Testis (tissue), 3 donors: Measurements from ENCODE around the gene ZNF774. TPM values are rescaled to one million over a fixed set of nuclear protein-coding genes. Genes with fewer than 3 reads are reported as not detected.

Source experiments
- DNase-seq: peaks from one replicate; pipeline ENCODE4 v3.0.0-alpha.2; 2019
- H3K27ac ChIP-seq, 2 donors: fragments of 200-600 bp; sonication (generic); one replicate each; pipeline ENCODE4 v1.5.1; 2019
- H3K27me3 ChIP-seq: fragments of 200-600 bp; sonication (generic); one replicate; pipeline ENCODE4 v1.5.1; 2019
- H3K36me3 ChIP-seq: fragments of 200-600 bp; sonication (generic); one replicate; pipeline ENCODE4 v1.5.1; 2017; ENCODE audit warnings: low read depth; ENCODE audit errors: missing control alignments
- H3K4me1 ChIP-seq: fragments of 200-600 bp; sonication (generic); one replicate; pipeline ENCODE4 v1.5.1; 2019
- H3K4me3 ChIP-seq, 2 donors: fragments of 200-600 bp; sonication (generic); one replicate each; pipeline ENCODE4 v1.5.1; 2017 to 2019
- H3K9me3 ChIP-seq: fragments of 200-600 bp; sonication (generic); one replicate; pipeline ENCODE4 v1.5.1; 2017
- CTCF ChIP-seq, 3 experiments: fragments of 450-650 bp in 2 of 3; fragments of 200-600 bp in 1 of 3; sonication (generic) in 1 of 3; IDR thresholded peaks; one replicate each; pipeline ENCODE4 v1.5.1; 2016 to 2019; ENCODE audit warnings: antibody characterized with exemption in 3 of 3, mild to moderate bottlenecking in 2 of 3, moderate library complexity in 1 of 3
- POLR2A ChIP-seq: fragments of 450-650 bp; IDR thresholded peaks from one replicate; pipeline ENCODE4 v1.6.1; 2017; ENCODE audit warnings: antibody characterized with exemption, mild to moderate bottlenecking, moderate library complexity
- WGBS, 2 donors: methylation state at CpG; one replicate each; pipeline ENCODE4 v1.1.5; 2018; 5-methylcytosine and 5-hydroxymethylcytosine counted together
- intact Hi-C: fragments of 100-400 bp; cut with DNase I; formaldehyde crosslinking; loops from one replicate; pipeline ENCODE4 v1.15.1; 2023; ENCODE audit warnings: low total_unique reads
- polyA plus RNA-seq: library from polyadenylated mRNA; stranded (reverse); fragments of 350-450 nt; fragmentation: Illumina TruSeq; extraction: RNeasy Lipid Tissue Mini Kit (QIAGEN cat#74804); gene quantifications from one replicate; pipeline ENCODE4 v1.2.3, GENCODE V29; 2014; ENCODE audit warnings: low read depth, low replicate concordance; ENCODE audit not compliant: insufficient read depth
- total RNA-seq, 2 donors: library from RNA; depleted of rRNA; stranded (reverse); fragments of >200 nt; gene quantifications; one replicate each; pipeline ENCODE4 v1.2.3, GENCODE V29; 2016

Gene ZNF774
- total and polyA plus RNA-seq, 3 donors from 2014 or later = 2.5 to 8.7 (median 5.6) TPM

GRCh38 chr15:90327311-90327710 lies 24.8 kb upstream of the ZNF774 start:
- Histone ChIP-seq H3K36me3 (no peaks in the 10 kb centered on the region), H3K27ac (no peak overlapping the region), H3K4me3 (no peak overlapping the region), H3K27me3 (no peaks in the 10 kb centered on the region), H3K4me1 (no peaks in the 10 kb centered on the region), H3K9me3 (no peaks in the 10 kb centered on the region)
- intact Hi-C loops = no loop called here
- TF ChIP-seq CTCF (IDR thresholded peaks at IDR 0.05) (no peak), POLR2A (no peak)
- DNase-seq = no peak
- 93 to 96% methylated on average over 6 of the region's 6 CpGs for WGBS, 2 donors

GRCh38 chr15:90334304-90334731 lies 17.8 kb upstream of the ZNF774 start:
- Histone ChIP-seq H3K9me3 (no peaks in the 10 kb centered on the region), H3K4me1 (no peaks in the 10 kb centered on the region), H3K36me3 (no peaks in the 10 kb centered on the region), H3K27ac (no peak overlapping the region), H3K27me3 (no peaks in the 10 kb centered on the region), H3K4me3 (no peak overlapping the region)
- no peak for TF ChIP-seq CTCF (IDR thresholded peaks at IDR 0.05)
- TF ChIP-seq POLR2A = no peak
- intact Hi-C loops = no loop called here
- WGBS, 2 donors = 85 to 95% methylated on average over 3 of the region's 3 CpGs
- DNase-seq = no peak

GRCh38 chr15:90336705-90337141 lies 15.4 kb upstream of the ZNF774 start:
- intact Hi-C loops = no loop called here
- no peaks in the 10 kb centered on the region for H3K27me3 ChIP-seq
- no peak for TF ChIP-seq CTCF (IDR thresholded peaks at IDR 0.05)
- no peak for TF ChIP-seq POLR2A
- H3K4me1 ChIP-seq = no peaks in the 10 kb centered on the region
- no peak overlapping the region for H3K27ac ChIP-seq
- 90 to 91% methylated on average over 5 of the region's 5 CpGs for WGBS, 2 donors
- H3K36me3 ChIP-seq = no peaks in the 10 kb centered on the region
- no peaks in the 10 kb centered on the region for H3K9me3 ChIP-seq
- peak; percentile 36 for DNase-seq
- no peak overlapping the region for H3K4me3 ChIP-seq

- H3K9me3 ChIP-seq = no peaks in the 10 kb centered on the region
- no peak overlapping the region for H3K27ac ChIP-seq
- no peak for DNase-seq
- intact Hi-C loops = no loop called here
- 80 to 84% methylated on average over 4 of the region's 4 CpGs for WGBS, 2 donors
- no peak overlapping the region for H3K4me3 ChIP-seq
- TF ChIP-seq CTCF (IDR thresholded peaks at IDR 0.05) = no peak
- no peak for TF ChIP-seq POLR2A
- no peaks in the 10 kb centered on the region for H3K36me3 ChIP-seq
- H3K27me3 ChIP-seq = no peaks in the 10 kb centered on the region
- no peaks in the 10 kb centered on the region for H3K4me1 ChIP-seq
These were observed 14.8 kb upstream of the ZNF774 start for GRCh38 chr15:90337256-90337655.

GRCh38 chr15:90338532-90338931 lies 13.6 kb upstream of the ZNF774 start:
- intact Hi-C loops = no loop called here
- DNase-seq = no peak
- no peaks in the 10 kb centered on the region for H3K36me3 ChIP-seq
- 91 to 94% methylated on average over 1 of the region's 1 CpG for WGBS, 2 donors
- H3K4me3 ChIP-seq = no peak overlapping the region
- H3K9me3 ChIP-seq = no peaks in the 10 kb centered on the region
- no peak for TF ChIP-seq CTCF (IDR thresholded peaks at IDR 0.05)
- no peak for TF ChIP-seq POLR2A
- no peaks in the 10 kb centered on the region for H3K27me3 ChIP-seq
- no peaks in the 10 kb centered on the region for H3K4me1 ChIP-seq
- no peak overlapping the region for H3K27ac ChIP-seq
